Ishikawa (cell line): ENCODE data around the gene ANO4.

Source experiments
- EP300 ChIP-seq: IDR thresholded peaks from 2 replicates; pipeline ENCODE4 v1.6.1; 2012; ENCODE audit warnings: borderline replicate concordance
- TAF1 ChIP-seq: IDR thresholded peaks from 2 replicates; pipeline ENCODE4 v1.6.1; 2012; ENCODE audit warnings: low read depth, mild to moderate bottlenecking
- TCF12 ChIP-seq: IDR thresholded peaks from 2 replicates; pipeline ENCODE4 v1.6.1; 2012; ENCODE audit warnings: low read depth
- USF1 ChIP-seq: IDR thresholded peaks from 2 replicates; pipeline ENCODE4 v1.6.1; 2012

GRCh38 chr12:100843061-100843460 is 48.5 kb downstream of the ANO4 start:
- TF ChIP-seq USF1 (no peak), TAF1 (no peak), EP300 (no peak), TCF12 (no peak)
